ENCODE results near the gene REEP1.

- TF ChIP-seq CTCF (IDR thresholded peaks at IDR 0.05) (no peak), POLR2AphosphoS5 (IDR thresholded peaks at IDR 0.05) (no peak), POLR2A (IDR thresholded peaks at IDR 0.05) (no peak), EP300 (IDR thresholded peaks at IDR 0.05) (no peak)
Measured at GRCh38 chr2:86375623-86376022, 38.2 kb upstream of the REEP1 start.
